K562 (cell line): ENCODE results near the gene ARF1. TPM values are rescaled to one million over a fixed set of nuclear protein-coding genes. Genes with fewer than 3 reads are reported as not detected.
A peak's percentile ranks its signal among the peaks of the same experiment; 100 is the strongest.

Experiments used
- ATAC-seq: fragments of 200-7000 bp; cut with Tn5 transposase; 3 replicates; pipeline ENCODE4 v1.9.1; 2020; ENCODE audit warnings: moderate library complexity
- BruUV-seq: library from RNA; stranded (reverse); fragments of 400-500 nt; replicated peaks from 2 replicates; lab custom pipeline; 2021; lab: Mats Ljungman, UMichigan
- CTCF ChIA-PET: fragments of 300-600 bp; formaldehyde crosslinking; extraction: SDS; loops from one replicate; lab custom pipeline; 2021; ENCODE audit warnings: low intra/inter-chr PET ratio; lab: Yijun Ruan, JAX
- POLR2A ChIA-PET: fragments of 300-600, 350-650 bp; sonication (Branson Sonifier 250); formaldehyde crosslinking; extraction: SDS; loops from one replicate; lab custom pipeline; 2021; ENCODE audit warnings: antibody characterized with exemption, inconsistent platforms; lab: Yijun Ruan, JAX
- DNase-seq, 4 experiments: peaks; one replicate each; pipeline versions ENCODE4 v3.0.0 to v3.0.0-alpha.2; 2011 to 2018; ENCODE audit warnings: low spot score in 3 of 4, mixed read lengths in 3 of 4; ENCODE audit errors: extremely low read depth in 1 of 4
- FAIRE-seq: peaks from 2 replicates; lab custom pipeline; 2011; peaks lifted over from hg19 to GRCh38; lab: Jason Lieb, UNC
- H2AFZ ChIP-seq: 2 replicates; pipeline ENCODE4 v1.6.0; 2011; ENCODE audit warnings: low read depth, low read length, control low read depth, inconsistent platforms
- H3K27ac ChIP-seq: fragments of 200-600 bp; 3 replicates; pipeline ENCODE4 v1.8.0; 2011; ENCODE audit warnings: low read depth, mild to moderate bottlenecking, control low read depth, inconsistent platforms, low read length, moderate library complexity, mixed read lengths; ENCODE audit errors: extremely low read depth
- H3K27me3 ChIP-seq, 2 experiments: fragments of 300-600 bp in 1 of 2; 2 replicates in 1 of 2; 3 replicates in 1 of 2; pipeline versions ENCODE4 v1.6.0 to v1.8.0; 2011; ENCODE audit warnings: inconsistent platforms in 2 of 2, low read length in 2 of 2, mild to moderate bottlenecking in 1 of 2, mixed read lengths in 1 of 2, moderate library complexity in 1 of 2; ENCODE audit not compliant: control insufficient read depth in 2 of 2, insufficient read depth in 2 of 2
- H3K36me3 ChIP-seq: fragments of 300-600 bp; 3 replicates; pipeline ENCODE4 v1.8.0; 2011; ENCODE audit warnings: mild to moderate bottlenecking, low read length, inconsistent platforms; ENCODE audit not compliant: control insufficient read depth, insufficient read depth
- H3K4me1 ChIP-seq, 2 experiments: fragments of 200-600 bp in 1 of 2; replicated peaks in 1 of 2; 2 replicates in 1 of 2; 3 replicates in 1 of 2; pipeline versions ENCODE4 v1.5.1 to v1.8.0; 2011; ENCODE audit warnings: inconsistent platforms in 2 of 2, low read length in 2 of 2, mild to moderate bottlenecking in 1 of 2, mixed read lengths in 1 of 2, moderate library complexity in 1 of 2; ENCODE audit not compliant: control insufficient read depth in 2 of 2, insufficient read depth in 2 of 2
- H3K4me2 ChIP-seq: 2 replicates; pipeline ENCODE4 v1.6.1; 2011; ENCODE audit warnings: low read length, control low read depth, inconsistent platforms, mixed read lengths; ENCODE audit not compliant: insufficient read depth
- H3K4me3 ChIP-seq: fragments of 200-600 bp; sonication (generic), shearing (Covaris generic); 2 replicates; pipeline ENCODE4 v1.5.1; 2016; ENCODE audit warnings: control low read depth, inconsistent platforms
- H3K79me2 ChIP-seq: fragments of 200-600 bp; 3 replicates; pipeline ENCODE4 v1.8.0; 2011; ENCODE audit warnings: low read length, inconsistent platforms; ENCODE audit not compliant: control insufficient read depth, insufficient read depth
- H3K9ac ChIP-seq, 2 experiments: 2 replicates each; pipeline versions ENCODE4 v1.6.0 to v1.6.1; 2011; ENCODE audit warnings: low read depth in 2 of 2, low read length in 2 of 2, control low read depth in 1 of 2, inconsistent platforms in 1 of 2, mild to moderate bottlenecking in 1 of 2, mixed read lengths in 1 of 2; ENCODE audit not compliant: insufficient read depth in 1 of 2
- H3K9me1 ChIP-seq: one replicate; pipeline ENCODE4 v1.6.0; 2011; ENCODE audit warnings: inconsistent platforms, mild to moderate bottlenecking, low read length, moderate library complexity; ENCODE audit not compliant: control insufficient read depth, insufficient read depth
- H3K9me3 ChIP-seq: replicated peaks from 2 replicates; pipeline ENCODE4 v1.5.1; 2011; ENCODE audit warnings: low read depth, low read length, inconsistent platforms; ENCODE audit not compliant: control insufficient read depth, insufficient read depth
- H4K20me1 ChIP-seq: replicated peaks from 2 replicates; pipeline ENCODE4 v1.6.1; 2011; ENCODE audit warnings: low read length, inconsistent platforms, mixed read lengths; ENCODE audit not compliant: control insufficient read depth, insufficient read depth
- FOXA3 ChIP-seq, 2 experiments: fragments of 450-650 bp in 1 of 2; sonication (generic) in 1 of 2; formaldehyde crosslinking; IDR thresholded peaks in 1 of 2; conservative IDR thresholded peaks in 1 of 2; 2 replicates each; pipeline versions ENCODE4 v1.4.0 to v1.8.0; 2020 to 2022; ENCODE audit warnings: mild to moderate bottlenecking in 2 of 2, missing genetic modification reagents in 1 of 2
- HEY1 ChIP-seq: fragments of 250-450 bp; sonication (Bioruptor Pico); IDR thresholded peaks from 2 replicates; pipeline ENCODE4 v1.5.0; 2020; ENCODE audit warnings: mild to moderate bottlenecking, moderate library complexity, borderline replicate concordance
- HMBOX1 ChIP-seq: sonication (generic); IDR thresholded peaks from 2 replicates; pipeline ENCODE4 v1.6.1; 2016
- MAZ ChIP-seq, 2 experiments: fragments of 450-650 bp in 1 of 2; sonication (generic) in 1 of 2; formaldehyde crosslinking; IDR thresholded peaks in 1 of 2; conservative IDR thresholded peaks in 1 of 2; 2 replicates each; pipeline versions ENCODE4 v1.4.0 to v1.5.0; 2020; ENCODE audit warnings: mild to moderate bottlenecking in 1 of 2, missing genetic modification reagents in 1 of 2
- MED1 ChIP-seq: sonication (generic); formaldehyde crosslinking; IDR thresholded peaks from 2 replicates; pipeline ENCODE4 v1.8.1; 2023; ENCODE audit warnings: missing genetic modification reagents, borderline replicate concordance
- POLR2A ChIP-seq: fragments of 450-650 bp; conservative IDR thresholded peaks from 2 replicates; pipeline ENCODE4 v1.6.1; 2016
- RBFOX2 ChIP-seq: fragments of 200-400 bp; formaldehyde crosslinking; IDR thresholded peaks from 2 replicates; pipeline ENCODE4 v1.6.1; 2017; ENCODE audit warnings: low read depth, mild to moderate bottlenecking, low read length, moderate library complexity
- SUPT5H ChIP-seq: fragments of 450-650 bp; IDR thresholded peaks from 2 replicates; pipeline ENCODE4 v1.6.1; 2016
- ZBED1 ChIP-seq: IDR thresholded peaks from 2 replicates; pipeline ENCODE4 v1.6.1; 2014
- WGBS: fragments of 100-300 bp; shearing (Covaris generic); methylation state at CpG from one replicate; pipeline ENCODE4 v1.1.6; 2016; ENCODE audit warnings: low coverage, mixed read lengths; ENCODE audit not compliant: insufficient coverage; ENCODE audit errors: missing lambda C conversion rate; 5-methylcytosine and 5-hydroxymethylcytosine counted together
- in situ Hi-C: fragments of 300-500 bp; cut with MboI; formaldehyde crosslinking; loops from 4 replicates; pipeline ENCODE4 v1.15.0; 2018; ENCODE audit warnings: inconsistent platforms, mixed read lengths
- intact Hi-C: fragments of 100-400 bp; cut with micrococcal nuclease; formaldehyde crosslinking; loops from 2 replicates; pipeline ENCODE4 v1.14.2; 2022
- polyA plus RNA-seq, 8 experiments: library from polyadenylated mRNA; depleted of rRNA in 4 of 8; stranded (reverse) in 5 of 8; unstranded in 3 of 8; fragments of >200 nt; fragmentation: Nextera tagmentation in 2 of 8; fragmentation: Illumina TruSeq in 1 of 8; extraction: Ambion mirVana in 2 of 8; extraction: Trizol in 1 of 8; gene quantifications; 2 replicates each; pipeline versions ENCODE4 v1.2.1 to v1.2.3, GENCODE V29; 2011 to 2014; ENCODE audit warnings: inconsistent platforms in 1 of 8, missing spikeins in 1 of 8
- total RNA-seq, 7 experiments: library from RNA; depleted of rRNA in 6 of 7; stranded (reverse); fragments of >200 nt in 6 of 7; fragmentation: Illumina TruSeq in 2 of 7; extraction: Trizol in 2 of 7; gene quantifications; 2 replicates each; pipeline versions ENCODE4 v1.2.1 to v1.2.3, GENCODE V29; 2011 to 2021; ENCODE audit warnings: low replicate concordance in 1 of 7

Gene ARF1
- total and polyA plus RNA-seq, 9 of the 15 experiments (the other 6 are each of a cell fraction or from before 2014, with no cell fraction given) = 69.8 to 593 (median 325) TPM

GRCh38 chr1:228092342-228093049 lies 10.0 kb downstream of the ARF1 start (continued):
- TF ChIP-seq MED1 (0 out of 2 replicates have a peak, but pooled peaks have one; percentile 32), SUPT5H (peak; percentile 22; the same call in 1 of the 2 replicates), POLR2A (0 out of 2 replicates have a peak, but pooled peaks have one; percentile 36), HEY1 (CRISPR knock-in tag) (no peak), FOXA3 (CRISPR knock-in tag; conservative IDR thresholded peaks at IDR 0.05 in 1 of 2, IDR thresholded peaks at IDR 0.05 in 1 of 2) (no peak), HMBOX1 (no peak), ZBED1 (no peak)
- TF ChIP-seq, all 486 proteins: peak for 7

GRCh38 chr1:228093050-228093906 lies 10.8 kb downstream of the ARF1 start:
- POLR2A ChIA-PET = interaction anchor here (1.0 to 7.1 kb wide), 6 partner anchors 6 to 279 kb away, joined by 3 to 92 read pairs (median 9); partner anchors contain the start of gene ARF1
- in situ Hi-C loops = no loop called here
- H3K9me3 ChIP-seq = peaks cover 17% of the 10 kb centered on the region
- no peak for FAIRE-seq
- peak; percentile 21; the same call in 1 of the 2 replicates for TF ChIP-seq RBFOX2
- TF ChIP-seq MAZ (CRISPR knock-in tag; conservative IDR thresholded peaks at IDR 0.05 in 1 of 2, IDR thresholded peaks at IDR 0.05 in 1 of 2) = no peak
- TF ChIP-seq, all 486 proteins: peak for 1
- ATAC-seq (no peak), DNase-seq (no peak)
- CTCF ChIA-PET = no interaction called here
- peaks cover 95% of the 10 kb centered on the region for H3K36me3 ChIP-seq
- no peak overlapping the region for H3K4me3 ChIP-seq
- H4K20me1 ChIP-seq = peaks cover 82% of the 10 kb centered on the region
- 96% methylated on average over 17 of the region's 20 CpGs for WGBS
- H3K79me2 ChIP-seq = peaks cover 95% of the 10 kb centered on the region
- no TSS peak for BruUV-seq
- no peak overlapping the region for H3K27ac ChIP-seq
- intact Hi-C loops = no loop called here
- H3K4me1 ChIP-seq = peaks cover 9 to 33% of the 10 kb centered on the region in 2 experiments; a peak in 2 of 5 replicates
- peaks cover 18% of the 10 kb centered on the region for H3K9me1 ChIP-seq
- H3K4me2 ChIP-seq = no peak overlapping the region
- no peaks in the 10 kb centered on the region for H3K27me3 ChIP-seq
- H3K9ac ChIP-seq = no peak overlapping the region
- no peak overlapping the region for H2AFZ ChIP-seq
